ENCODE measurements around the gene ANO7.

DNA sequence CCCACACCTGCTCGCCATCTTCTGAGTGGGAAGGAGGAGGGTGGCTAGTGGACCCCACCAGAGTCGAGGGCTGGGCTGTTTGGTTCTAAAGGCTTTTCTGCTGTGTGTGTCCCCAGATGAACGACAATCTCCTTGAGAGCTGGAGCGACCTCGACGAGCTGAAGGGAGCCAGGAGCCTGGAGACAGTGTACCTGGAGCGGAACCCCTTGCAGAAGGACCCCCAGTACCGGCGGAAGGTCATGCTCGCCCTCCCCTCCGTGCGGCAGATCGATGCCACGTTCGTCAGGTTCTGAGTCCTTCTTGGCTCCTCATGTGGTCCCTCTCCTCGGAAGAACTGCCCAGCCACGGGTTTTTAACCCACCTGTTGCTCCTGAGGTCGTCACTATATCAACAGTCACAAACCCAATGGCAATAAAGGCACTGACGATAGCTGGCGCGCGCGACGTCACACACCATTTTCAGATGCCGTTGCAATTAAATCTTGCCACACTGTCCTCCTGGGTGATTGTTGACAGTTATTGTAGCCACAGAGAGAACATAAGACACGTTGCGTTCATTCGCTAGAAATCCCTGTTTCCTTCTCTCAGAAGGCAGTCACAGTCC, 5.8 kb upstream of the ANO7 start:
- TF ChIP-seq, protein P1, sequence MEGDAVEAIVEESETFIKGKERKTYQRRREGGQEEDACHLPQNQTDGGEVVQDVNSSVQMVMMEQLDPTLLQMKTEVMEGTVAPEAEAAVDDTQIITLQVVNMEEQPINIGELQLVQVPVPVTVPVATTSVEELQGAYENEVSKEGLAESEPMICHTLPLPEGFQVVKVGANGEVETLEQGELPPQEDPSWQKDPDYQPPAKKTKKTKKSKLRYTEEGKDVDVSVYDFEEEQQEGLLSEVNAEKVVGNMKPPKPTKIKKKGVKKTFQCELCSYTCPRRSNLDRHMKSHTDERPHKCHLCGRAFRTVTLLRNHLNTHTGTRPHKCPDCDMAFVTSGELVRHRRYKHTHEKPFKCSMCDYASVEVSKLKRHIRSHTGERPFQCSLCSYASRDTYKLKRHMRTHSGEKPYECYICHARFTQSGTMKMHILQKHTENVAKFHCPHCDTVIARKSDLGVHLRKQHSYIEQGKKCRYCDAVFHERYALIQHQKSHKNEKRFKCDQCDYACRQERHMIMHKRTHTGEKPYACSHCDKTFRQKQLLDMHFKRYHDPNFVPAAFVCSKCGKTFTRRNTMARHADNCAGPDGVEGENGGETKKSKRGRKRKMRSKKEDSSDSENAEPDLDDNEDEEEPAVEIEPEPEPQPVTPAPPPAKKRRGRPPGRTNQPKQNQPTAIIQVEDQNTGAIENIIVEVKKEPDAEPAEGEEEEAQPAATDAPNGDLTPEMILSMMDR (conservative IDR thresholded peaks at IDR 0.05; ENCODE audit: low read length) = no peak
- no peak for TF ChIP-seq EZH2phosphoT487 (IDR thresholded peaks at IDR 0.05; ENCODE audit: borderline replicate concordance, low read depth, low read length)
